Activated T-cell treated with anti-CD3 and anti-CD28 coated beads for 48 hours (primary cell): ENCODE results near the gene PSME2.
A peak's percentile ranks its signal among the peaks of the same experiment; 100 is the strongest.

Source experiments
- DNase-seq: peaks from one replicate; pipeline ENCODE4 v3.0.0-alpha.2; 2020; ENCODE audit warnings: low read depth

Gene PSME2, protein sequence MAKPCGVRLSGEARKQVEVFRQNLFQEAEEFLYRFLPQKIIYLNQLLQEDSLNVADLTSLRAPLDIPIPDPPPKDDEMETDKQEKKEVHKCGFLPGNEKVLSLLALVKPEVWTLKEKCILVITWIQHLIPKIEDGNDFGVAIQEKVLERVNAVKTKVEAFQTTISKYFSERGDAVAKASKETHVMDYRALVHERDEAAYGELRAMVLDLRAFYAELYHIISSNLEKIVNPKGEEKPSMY

DNA sequence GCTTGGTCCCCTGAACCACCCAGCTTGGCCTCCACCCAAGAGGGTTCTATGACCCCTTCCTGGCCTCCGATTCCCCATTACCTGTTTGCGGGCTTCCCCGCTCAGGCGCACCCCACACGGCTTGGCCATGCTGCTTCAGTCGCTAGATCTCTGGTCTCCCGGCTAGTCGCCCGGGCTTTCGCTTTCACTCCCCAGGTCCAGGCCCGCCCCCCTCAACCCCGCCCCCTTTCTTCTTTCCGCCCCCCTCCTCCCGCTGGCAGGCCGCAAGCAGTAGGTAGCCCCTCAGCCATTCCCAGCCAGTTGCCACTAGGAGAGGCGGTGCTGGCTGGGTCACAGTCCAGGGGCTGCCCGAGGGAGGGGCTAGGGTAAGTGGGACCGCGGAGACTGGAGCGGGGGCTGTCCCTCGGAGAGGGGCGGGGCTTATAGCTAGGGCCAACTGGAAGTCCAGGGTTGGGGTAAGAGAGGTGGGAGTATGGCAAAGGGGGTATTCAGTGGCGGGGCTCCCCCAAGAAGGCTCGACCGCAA is at the start of gene PSME2:
PSME2 (minus strand) TSS at position 158 of the 525 bp plus-strand sequence; CDS start at position 129, 29 bp downstream.
- DNase-seq = peak; percentile 89

DNA sequence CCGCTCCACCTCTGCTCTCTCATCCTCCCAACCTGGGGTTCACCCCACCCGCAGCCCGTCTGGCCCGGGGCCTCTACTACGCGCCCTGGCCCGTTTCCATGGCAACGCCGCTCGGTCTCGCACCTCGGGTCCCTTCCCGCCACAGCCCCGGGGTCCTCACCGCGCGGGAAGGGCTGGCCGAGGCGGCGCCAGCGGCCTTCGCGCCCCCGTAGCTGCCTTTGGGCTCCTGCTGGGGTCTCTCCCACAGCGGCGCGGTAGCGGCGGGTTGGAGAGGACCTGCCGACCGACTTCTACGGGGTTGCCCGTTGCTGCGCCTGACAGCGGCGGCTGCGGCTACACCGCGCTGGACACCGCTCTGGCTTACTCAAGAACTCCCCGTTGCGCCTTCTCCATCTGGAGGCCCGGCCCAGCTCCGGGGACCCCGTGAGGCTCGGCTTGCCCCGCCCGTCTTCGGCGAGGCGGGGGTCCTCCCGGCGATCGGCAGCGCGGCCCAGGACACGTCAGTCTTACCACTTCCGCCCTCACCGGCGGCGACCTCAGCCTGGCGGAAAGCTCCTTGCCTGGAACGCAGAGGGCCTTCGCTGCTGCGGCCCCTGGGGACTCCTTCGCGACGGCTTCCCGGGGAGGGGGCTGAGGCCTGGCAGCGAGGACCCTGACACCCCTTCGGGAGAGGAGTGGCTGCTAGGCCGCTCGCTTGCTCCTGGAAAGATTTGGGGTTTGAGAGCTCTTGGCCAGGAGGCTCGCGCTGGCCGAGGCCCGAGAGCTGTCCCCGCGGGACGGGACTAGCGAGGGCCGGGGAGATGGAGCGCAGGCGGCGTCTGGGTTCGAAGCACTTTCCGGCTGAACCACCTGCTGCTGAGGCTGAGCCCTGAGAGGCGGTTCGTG is 49.0 kb upstream of the PSME2 start, which contains the start of gene TM9SF1:
TM9SF1 (minus strand) TSS at position 256 of the 885 bp plus-strand sequence. CDS start 422 bp downstream, outside the sequence.
- DNase-seq = peak; percentile 85

DNA sequence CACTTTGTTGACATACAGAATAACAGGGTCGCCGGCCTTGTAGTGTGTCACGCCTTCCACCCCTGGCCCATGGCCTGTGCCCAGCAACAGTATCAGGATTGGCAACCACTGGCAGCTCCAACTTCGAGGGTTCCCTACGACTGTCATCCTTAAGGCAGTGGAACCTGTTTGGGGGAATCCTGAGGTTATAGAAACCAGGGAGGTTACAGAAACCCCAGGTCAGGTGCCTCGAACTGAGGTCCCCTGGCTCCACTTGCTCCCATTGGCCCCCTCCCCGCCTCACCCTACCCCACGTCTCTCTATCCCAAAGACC is 48.4 kb upstream of the PSME2 start:
- DNase-seq = no peak

DNA sequence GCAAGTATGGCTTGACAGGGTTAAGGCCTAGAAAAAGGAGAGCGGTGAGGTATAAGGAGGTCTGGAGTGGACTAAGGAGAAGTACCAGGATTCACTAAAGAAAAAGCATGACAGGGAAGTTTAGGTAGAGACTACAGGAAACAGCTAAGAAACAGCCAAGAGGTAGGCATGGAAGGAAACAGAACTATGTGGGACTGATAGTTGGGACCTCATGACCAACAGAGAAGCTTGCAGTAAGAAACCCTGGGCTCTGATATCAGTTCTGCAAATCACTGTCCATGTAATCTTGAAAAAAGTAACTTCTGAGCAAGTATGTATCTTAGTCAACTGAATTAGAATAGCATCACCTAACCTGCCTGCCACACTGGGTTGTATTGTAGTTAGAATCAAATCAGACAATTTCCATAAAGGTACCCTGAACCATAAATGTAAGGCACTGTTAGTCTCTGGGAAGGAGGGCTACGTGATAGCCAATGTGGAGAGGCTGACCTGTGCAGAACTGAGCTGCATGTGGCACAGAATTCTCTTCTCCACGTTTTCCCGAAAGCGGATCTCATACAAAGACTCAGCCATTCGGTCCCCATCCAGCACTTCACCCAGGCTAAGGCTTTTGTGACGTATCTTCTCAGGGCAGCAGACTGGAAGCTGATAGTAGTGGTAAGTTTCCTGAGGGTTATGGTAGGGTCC is 47.9 kb upstream of the PSME2 start:
- DNase-seq = no peak

DNA sequence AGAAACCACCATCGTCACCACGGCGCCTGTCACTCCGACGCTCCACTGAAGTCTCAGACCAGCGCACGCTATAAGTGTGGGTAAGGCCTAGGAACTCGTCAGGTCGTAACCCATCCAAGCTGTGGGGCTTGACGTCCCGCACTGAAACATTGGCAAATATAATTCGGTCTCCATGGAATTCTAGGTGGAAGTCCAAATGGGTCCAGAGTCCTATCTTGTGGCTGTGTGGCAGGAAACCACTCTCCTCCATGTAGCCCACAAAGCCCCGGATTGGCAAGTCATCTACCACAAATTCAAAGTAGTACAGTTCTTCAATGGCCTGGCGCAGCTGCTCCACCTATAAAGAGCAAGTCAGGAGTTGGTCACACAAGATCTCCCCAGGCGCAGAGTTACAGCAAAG is 46.5 kb upstream of the PSME2 start:
- no peak for DNase-seq

DNA sequence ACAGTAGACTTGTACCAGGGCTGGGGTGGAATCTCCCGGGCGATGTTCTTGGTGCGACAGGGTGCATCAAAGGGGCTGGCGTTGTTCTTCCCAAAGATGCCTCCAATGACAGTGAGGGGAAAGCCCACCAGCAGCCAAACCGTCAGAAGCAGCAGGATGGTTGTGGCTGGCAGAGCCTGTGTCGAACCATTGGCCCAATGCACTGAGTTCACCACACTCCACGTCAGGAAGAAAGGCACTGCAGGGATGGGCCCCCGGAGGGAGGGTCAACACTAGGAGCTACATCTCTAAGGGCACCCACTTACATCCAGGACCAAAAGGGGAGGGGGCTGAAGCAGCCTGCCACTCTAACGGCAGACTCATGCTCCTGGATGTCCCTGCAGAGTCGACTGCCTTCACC is 44.0 kb upstream of the PSME2 start:
- DNase-seq = no peak

DNA sequence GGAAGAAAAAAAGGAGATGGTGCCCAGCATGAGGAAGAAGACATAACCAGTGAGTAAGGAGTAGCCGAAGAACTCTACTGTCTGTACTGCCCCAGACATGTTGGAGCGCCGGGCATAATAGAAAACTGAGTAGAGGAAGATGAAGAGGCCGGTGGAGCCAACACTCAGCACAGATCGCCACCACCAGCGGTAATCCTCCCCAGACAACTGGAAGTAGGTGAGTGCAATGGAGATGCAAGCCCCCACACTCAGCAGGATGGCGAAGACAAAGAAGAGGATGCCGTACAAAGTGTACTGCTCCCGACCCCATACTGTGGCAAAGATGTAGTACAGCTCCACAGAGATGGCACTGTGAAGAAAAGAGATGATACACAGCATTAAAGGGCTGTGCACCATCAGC is 43.0 kb upstream of the PSME2 start:
- no peak for DNase-seq

DNA sequence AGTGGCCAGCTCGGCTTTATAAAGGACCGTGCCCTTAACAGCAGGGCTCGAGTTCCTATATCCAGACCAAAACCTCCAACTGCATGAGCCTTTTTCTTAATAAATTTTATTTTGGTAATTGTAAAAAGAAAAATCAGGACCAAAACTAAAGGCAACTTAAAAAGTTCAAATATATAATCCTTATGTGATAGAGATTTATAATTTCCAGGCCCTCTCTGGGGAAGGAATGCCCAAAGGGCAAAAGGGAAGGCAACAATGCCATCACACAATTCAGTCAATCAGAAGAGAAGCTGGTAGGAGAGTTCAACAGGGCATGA is 42.6 kb upstream of the PSME2 start:
- no peak for DNase-seq

DNA sequence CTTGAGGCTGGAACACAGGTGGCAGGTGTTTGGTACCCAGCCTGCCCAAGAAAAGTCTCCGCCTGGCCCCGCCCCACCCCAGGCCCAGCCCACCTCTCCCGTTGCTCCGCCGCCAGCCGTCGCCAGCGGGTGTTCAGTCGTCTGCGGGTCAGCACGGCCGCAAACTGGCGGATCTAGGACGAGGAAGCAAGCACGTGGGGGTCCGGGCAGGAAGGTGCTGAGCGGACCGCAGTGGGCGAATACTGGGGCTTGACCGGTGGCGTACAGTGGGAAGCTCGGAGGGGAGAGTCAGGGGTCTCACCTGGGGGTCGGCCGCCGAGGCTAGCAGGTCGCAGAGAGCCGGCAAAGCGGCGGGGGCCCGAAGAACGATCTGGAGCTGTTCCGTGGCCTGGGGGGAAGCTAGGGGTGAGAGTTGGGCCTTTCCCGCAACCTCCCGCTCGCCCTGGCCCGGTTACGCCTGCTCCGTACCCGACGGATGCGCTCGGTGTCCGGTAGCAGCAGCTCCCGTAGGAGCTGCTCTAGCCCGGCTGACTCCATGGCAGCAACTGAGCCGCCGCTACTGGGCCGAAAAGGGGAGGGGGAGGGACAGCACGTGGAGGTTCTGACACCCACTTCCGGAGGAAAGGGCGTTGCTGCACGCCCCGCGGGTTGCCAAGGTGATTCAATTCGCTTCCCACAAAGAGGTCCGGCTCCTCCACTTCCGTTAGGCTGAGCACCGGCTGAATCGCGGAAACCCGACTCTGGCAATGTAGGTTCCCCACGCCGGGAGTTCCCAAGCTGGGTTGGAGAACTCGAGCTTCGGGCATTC is 42.0 kb upstream of the PSME2 start, which contains the start of gene IPO4:
IPO4 (minus strand) TSS at position 566 of the 808 bp plus-strand sequence; CDS start at position 537, 29 bp downstream.
- peak; percentile 88 for DNase-seq

DNA sequence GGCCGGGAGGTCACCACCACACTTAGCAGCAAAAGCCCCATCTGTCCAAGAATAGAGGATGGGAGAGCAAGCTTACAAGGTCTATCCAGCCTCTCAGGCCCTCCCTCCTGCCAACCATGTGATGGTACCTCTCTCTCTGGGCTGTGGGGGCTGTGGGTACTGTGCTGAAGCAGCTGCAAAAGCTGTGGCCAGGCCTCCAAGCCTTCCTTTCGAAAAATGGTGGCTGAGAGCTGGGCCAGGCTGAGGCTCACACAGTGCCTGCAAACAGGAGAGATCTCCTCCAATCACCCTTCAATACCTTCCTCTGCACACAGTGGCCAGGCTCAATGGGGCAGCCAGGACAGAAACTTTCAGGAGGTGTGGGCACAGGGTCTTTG is 41.1 kb upstream of the PSME2 start:
- no peak for DNase-seq

DNA sequence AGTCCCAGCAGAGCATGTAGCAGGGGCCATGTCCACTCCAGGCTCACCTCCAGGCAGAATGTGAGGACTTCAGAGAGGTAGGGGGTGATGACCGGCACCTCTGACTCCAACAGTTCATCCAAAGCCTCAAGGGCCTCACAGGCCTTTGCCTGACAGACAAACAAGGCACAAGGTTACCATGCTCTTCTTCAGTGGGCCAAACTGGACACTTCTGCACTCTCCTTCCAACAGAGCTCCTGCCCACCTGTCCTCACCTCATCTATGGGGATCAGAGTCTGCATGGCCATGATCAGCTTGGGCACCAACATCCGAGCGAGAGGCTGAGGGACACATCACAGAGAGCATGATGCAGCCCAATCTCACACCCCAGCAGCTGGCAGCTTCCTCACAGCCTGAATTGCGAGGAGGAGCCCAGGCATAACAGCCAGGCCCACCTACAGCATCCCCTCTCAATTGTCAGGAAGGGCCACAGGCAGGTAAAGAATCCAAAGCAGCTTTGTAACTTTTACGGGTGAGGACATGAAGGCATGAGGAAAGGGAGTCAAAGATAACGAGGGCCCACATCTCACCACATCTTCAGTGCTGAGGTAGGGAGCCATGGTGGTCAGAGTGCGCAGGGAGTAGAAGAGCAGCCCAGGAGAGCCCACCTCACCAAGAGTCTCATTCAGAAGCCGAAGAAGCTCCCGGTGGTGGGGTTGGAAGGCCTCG is 40.6 kb upstream of the PSME2 start:
- no peak for DNase-seq

DNA sequence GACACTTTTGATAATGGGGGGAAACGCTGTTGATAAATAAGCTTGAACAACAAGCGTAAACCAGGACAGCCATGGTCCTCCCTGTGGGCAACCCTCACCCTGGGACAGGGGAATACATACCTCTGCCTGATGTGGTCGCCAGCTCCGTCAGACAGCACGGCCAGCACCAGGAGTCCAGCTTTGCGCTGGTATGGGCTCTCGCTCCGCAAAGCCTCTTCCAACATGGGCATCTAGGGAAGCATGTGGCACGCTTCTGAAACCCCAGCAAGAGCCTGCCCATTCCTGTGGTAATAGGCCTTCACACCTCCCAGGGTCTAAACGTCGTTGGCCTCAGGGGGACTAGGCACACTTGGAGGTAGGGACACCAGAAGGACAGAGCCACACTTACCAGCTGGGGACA is 39.3 kb upstream of the PSME2 start:
- no peak for DNase-seq

DNA sequence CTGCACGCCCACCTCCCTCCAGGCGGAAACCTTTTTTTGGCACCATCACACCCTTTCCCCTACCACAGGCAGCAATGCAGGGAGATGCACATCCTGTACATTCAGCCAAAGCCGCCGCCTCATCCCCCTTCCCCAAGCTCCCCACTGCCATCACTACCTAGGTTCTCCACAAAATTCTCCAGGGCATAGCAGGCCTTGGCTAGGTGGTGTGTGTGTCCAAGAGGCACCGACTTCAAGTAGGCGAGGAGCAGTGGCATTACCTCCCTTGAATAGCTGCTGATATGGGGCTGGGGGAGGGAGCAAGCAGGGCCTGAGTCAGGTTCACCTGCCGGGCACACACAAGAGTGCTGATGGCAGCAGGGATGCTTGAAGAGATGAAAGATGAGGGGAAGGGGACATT is 38.6 kb upstream of the PSME2 start:
- no peak for DNase-seq

DNA sequence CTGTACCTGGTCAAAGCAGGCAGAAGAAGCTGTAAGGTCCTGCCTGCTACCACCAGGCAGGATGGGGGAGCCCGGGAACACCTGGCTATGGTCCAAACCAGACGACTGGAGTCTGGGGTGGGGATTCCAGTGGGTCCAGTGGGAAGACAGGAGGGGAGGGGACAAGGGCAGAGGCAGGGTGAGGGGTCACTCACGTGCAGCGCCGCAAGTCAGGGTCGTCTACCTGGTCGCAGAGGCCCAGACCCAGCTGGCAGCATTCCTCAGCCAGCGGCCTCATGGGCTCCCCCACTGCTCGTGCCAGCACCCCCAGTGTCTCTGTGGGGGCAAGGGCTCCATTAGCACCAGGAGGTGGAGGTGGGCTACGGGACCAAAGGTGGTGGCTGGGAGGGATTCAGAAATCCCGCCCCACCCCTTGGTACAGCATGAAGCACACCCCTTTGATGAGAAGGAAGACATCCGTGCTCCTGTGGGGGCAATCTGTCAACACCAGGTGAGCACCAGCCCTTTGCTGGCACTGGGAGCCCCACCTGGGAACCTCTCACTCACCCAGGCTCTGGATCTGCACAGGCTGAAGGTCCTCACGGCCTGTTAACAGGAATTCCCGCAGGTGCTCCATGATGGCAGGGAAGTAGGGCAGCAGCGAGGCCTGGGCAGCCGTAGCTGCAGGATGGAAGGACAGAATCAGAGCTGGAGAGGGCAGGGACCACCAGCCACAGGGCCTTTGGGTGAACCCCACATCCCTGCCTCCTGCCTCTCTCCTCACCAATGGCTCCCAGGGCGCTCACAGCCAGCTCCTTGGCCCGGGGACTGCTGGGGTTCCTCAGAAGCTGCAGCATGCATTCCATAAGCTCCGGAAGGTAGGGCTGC is 37.9 kb upstream of the PSME2 start:
- DNase-seq = no peak

DNA sequence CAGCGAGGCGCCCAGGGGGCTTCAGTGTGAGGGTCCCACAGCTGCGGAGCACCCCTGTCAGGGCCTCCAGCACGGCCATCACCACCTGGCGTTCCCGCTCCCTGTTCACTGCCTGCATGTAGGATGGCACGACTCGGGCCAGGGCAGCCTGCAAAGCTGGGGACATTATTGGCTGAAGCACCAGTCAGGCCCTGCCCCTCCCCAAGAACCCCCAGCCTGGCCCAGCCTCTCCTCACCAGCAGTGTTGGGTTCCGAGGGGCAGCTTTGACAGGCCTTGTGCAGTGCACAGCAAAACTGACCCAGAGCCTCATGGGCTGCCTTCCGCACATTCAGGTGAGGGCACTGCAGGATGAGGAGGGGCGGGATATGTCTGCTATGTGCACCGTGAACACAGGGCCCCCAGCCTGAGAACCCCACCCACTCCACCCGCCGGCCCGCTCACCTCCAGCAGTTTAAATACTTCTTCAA is 36.6 kb upstream of the PSME2 start:
- DNase-seq = no peak

DNA sequence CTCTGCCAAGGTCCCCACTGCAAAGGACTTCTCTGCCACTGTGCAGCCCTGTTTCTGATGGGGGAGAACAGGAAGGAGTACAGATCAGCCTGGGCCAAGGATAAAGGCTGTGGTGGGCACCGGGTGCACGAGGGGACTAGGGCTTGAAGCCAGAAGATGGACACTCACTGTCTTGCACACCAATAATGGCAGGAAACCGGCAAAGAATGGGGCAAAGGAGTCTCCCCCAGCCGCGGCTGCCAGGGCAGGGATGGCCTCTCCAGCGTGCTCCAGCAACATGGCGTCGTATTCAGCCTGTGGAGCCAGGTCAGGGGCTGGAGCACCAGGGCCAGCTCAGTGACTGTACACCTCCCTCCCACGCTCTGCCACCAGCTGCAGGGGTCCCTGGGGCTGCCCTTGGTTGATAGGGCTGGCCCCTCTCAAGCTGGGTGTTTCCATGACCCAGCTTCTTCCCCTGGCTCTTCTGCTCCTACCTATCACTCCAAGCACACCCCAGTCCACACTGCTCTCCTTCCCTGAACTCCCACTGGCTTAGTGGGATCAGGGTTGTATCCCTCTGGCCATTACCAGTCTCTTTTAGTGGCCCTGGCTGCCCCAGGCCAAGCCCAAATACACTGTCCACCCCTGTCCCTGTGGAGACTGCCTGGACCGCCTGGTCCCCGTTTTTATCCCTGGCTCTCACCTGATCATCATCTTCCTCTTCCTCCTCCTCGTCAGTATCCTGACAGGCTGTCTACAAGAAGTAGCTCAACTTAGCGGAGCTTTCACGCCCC is 35.9 kb upstream of the PSME2 start:
- no peak for DNase-seq

DNA sequence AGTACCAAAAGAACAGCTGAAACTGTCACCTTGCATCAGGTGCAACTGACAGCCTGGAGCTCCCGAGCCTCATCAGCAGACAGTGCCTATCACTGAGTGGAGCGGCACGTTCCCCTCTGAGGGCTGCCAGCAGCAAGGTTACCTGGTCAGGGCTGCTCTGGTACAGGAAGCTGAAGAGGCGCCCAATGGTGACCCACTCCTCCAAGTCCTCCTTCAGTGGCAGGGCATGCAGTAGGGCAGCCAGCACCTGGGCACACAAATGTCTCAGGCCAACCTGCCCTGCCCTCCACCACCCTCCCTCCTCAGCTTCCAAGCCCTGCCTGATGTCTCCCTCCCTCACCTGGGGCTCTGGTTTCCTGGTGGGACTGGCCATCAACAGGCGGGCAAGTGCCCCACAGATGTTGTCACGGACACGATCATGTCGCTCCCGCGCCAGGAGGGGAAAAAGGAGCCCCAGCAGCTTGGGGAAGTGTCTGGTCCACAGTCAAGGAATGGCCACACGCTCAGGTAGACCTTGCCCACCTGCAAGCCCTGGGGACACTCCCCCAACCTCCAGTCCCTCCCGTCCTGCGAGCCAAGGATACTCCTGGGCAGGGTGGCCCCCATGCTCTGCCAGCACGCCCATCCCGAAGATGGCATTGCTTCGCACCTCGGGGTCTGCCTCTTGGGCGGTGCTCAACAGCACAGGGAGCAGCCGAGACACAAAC is 35.1 kb upstream of the PSME2 start:
- DNase-seq = no peak

DNA sequence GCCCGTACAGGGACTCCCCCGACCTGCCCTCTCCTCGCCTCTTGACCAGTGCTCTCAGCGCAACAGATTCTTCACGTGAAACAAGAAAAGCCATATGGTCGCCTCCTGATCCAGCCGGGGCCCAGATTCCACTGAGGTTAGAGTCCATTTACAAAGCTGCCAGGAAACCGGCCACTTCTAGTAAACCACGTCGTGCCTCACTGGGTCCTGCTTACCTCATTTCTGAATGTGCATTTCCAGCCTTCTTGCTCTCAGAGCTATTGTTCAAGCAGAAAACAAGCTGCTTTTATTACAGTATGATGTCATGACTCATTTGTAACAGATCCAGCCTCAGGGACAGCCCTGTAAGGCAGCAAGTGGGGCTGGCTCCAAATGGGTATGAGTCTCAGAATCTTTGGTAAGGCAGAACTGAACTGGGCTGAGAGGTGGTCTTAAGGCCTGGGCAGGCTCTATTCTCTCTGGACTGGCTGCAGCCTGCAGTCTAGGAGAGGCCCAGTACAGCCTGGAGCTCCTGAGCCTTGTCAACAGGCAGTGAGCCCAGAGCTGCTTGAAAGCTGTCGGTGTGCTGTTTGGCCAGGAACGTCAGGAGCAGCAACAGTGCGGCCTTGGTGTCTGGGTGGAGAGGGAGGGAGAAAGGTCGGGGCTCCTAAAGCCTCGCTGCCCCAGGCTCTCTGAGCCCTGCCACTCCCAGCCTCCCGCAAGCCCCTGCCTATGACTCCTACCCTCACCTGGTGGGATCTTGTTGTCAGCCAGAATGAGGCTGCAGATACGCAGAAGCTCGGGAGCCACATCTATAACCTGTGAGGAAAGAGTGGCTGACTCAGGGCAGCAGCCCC is 33.8 kb upstream of the PSME2 start:
- no peak for DNase-seq
